HG02642 (cell line): ENCODE measurements around the gene DNAJB5.
"Not testable (repeated sequence)": the region's sequence is repeated elsewhere in the genome, so short reads cannot be mapped to it uniquely, and the experiment has no call there.

Experiments used
- ATAC-seq: cut with Tn5 transposase; IDR thresholded peaks from one replicate; pipeline ENCODE4 v1.9.1; 2021; ENCODE audit warnings: mild to moderate bottlenecking; ENCODE audit not compliant: unreplicated experiment, poor library complexity

The DNAJB5 gene

GRCh38 chr9:34997379-34997781 lies 7.8 kb downstream of the DNAJB5 start:
- ATAC-seq = no peak

GRCh38 chr9:34998266-34998665 lies 8.7 kb downstream of the DNAJB5 start:
- ATAC-seq = no peak

GRCh38 chr9:34999576-34999975 lies 10.0 kb downstream of the DNAJB5 start:
- ATAC-seq = no peak

GRCh38 chr9:35000535-35001284 lies 11.2 kb downstream of the DNAJB5 start:
- ATAC-seq = no peak

- no peak for ATAC-seq
Observed at GRCh38 chr9:35001285-35001677, 11.7 kb downstream of the DNAJB5 start.

- ATAC-seq = no peak
Observed at GRCh38 chr9:35001803-35002502, 12.4 kb downstream of the DNAJB5 start.

- no peak for ATAC-seq
Observed at GRCh38 chr9:35002623-35003022, 13.1 kb downstream of the DNAJB5 start.

GRCh38 chr9:35004299-35004698 lies 14.8 kb downstream of the DNAJB5 start:
- ATAC-seq = not testable (repeated sequence)

- ATAC-seq = no peak
Observed at GRCh38 chr9:35010351-35010958, 20.9 kb downstream of the DNAJB5 start.

GRCh38 chr9:35014517-35014916 lies 25.0 kb downstream of the DNAJB5 start:
- no peak for ATAC-seq

GRCh38 chr9:35023443-35023842 lies 33.9 kb downstream of the DNAJB5 start:
- not testable (repeated sequence) for ATAC-seq

GRCh38 chr9:35026671-35027070 lies 37.1 kb downstream of the DNAJB5 start:
- ATAC-seq = no peak

GRCh38 chr9:35027374-35027773 lies 37.8 kb downstream of the DNAJB5 start:
- no peak for ATAC-seq

- no peak for ATAC-seq
Observed at GRCh38 chr9:35027860-35028259, 38.3 kb downstream of the DNAJB5 start.

- ATAC-seq = no peak
Observed at GRCh38 chr9:35028341-35028740, 38.8 kb downstream of the DNAJB5 start.

GRCh38 chr9:35029241-35029640 lies 39.7 kb downstream of the DNAJB5 start:
- ATAC-seq = no peak

GRCh38 chr9:35029852-35030251 lies 40.3 kb downstream of the DNAJB5 start:
- ATAC-seq = no peak

- no peak for ATAC-seq
Observed at GRCh38 chr9:35033101-35033500, 43.6 kb downstream of the DNAJB5 start.

GRCh38 chr9:35035851-35036701 lies 46.5 kb downstream of the DNAJB5 start:
- no peak for ATAC-seq

- no peak for ATAC-seq
Observed at GRCh38 chr9:35042081-35042604, 52.6 kb downstream of the DNAJB5 start.
